ENCODE data around the gene ZNF282.
A peak's percentile ranks its signal among the peaks of the same experiment; 100 is the strongest.

Gene ZNF282

GRCh38 chr7:149172534-149172920 is 22.8 kb upstream of the ZNF282 start:
- DNase-seq (ENCODE audit: low read depth in 1 of 2, low spot score in 1 of 2) = no peak
- in situ Hi-C loops (cut with HindIII; ENCODE audit: low pct_unique_long_range_greater_than_20kb, low sequenced_read_pairs) = no loop called here
- no peak for TF ChIP-seq JUND (IDR thresholded peaks at IDR 0.05; ENCODE audit: low read depth)

DNA sequence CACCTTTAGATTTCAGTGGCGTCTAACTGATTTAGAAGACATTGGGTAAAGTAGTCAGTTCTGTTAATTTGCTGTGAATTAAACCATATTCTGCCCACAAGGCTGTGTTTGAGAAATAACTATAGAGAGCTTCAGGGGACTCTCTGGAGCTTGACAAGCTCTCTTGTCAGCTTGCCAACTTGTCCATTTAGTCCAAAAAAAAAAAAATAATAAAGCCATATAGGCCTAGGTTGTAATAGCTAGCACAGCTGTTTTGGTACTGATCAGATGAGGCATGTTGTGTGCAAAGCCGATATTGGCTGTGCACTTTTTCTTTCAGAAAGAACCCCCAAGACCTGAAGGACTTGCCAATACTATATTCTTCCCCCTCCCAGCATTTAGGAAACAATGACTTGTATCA is 20.2 kb upstream of the ZNF282 start:
- TF ChIP-seq JUND (IDR thresholded peaks at IDR 0.05; ENCODE audit: low read depth) = no peak
- in situ Hi-C loops (cut with HindIII; ENCODE audit: low pct_unique_long_range_greater_than_20kb, low sequenced_read_pairs) = no loop called here
- DNase-seq (ENCODE audit: low read depth in 1 of 2, low spot score in 1 of 2) = no peak

GRCh38 chr7:149179241-149179640 is 16.1 kb upstream of the ZNF282 start:
- in situ Hi-C loops (cut with HindIII; ENCODE audit: low pct_unique_long_range_greater_than_20kb, low sequenced_read_pairs) = no loop called here
- no peak for TF ChIP-seq JUND (IDR thresholded peaks at IDR 0.05; ENCODE audit: low read depth)
- no peak for DNase-seq (ENCODE audit: low read depth in 1 of 2, low spot score in 1 of 2)

- in situ Hi-C loops (cut with HindIII; ENCODE audit: low pct_unique_long_range_greater_than_20kb, low sequenced_read_pairs) = no loop called here
- TF ChIP-seq JUND (IDR thresholded peaks at IDR 0.05; ENCODE audit: low read depth) = no peak
- DNase-seq (ENCODE audit: low read depth in 1 of 2, low spot score in 1 of 2) = no peak
These were observed 14.5 kb upstream of the ZNF282 start for GRCh38 chr7:149180722-149181449.

DNA sequence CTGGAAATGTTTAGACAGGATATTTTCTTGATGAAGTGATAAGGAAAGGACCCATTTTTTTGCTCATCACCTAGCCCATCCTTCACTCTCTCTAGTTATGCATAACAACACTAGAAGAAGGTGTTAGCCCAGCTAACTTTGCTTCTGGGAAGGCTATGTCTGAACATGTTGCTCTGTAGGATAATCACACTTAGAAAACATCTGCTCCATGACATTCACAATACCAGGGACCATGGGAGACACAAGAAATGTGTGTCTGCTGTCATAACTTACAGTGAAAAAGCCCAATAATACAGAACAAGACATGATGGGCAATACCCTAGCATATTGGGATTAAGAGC is 13.9 kb upstream of the ZNF282 start:
- TF ChIP-seq JUND (IDR thresholded peaks at IDR 0.05; ENCODE audit: low read depth) = no peak
- in situ Hi-C loops (cut with HindIII; ENCODE audit: low pct_unique_long_range_greater_than_20kb, low sequenced_read_pairs) = no loop called here
- DNase-seq (ENCODE audit: low read depth in 1 of 2, low spot score in 1 of 2) = no peak

DNA sequence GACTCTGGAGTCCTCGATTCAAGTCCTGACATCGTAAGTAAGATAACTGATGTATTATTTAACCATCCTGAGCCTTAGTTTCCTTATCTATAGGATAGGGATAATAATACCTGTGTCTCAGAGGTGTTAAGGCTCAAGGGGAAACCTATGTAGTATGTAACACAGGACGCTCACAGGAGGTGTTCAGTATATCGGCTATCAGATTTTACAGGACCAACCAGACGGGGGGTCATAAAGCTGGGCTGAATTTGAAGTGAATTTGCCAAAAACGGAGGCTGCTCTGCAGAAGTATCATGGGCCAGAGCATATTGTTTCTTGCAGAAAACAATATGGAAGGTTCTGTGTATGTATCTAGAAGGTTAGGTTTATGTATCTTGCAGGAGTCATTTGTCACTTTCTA is 11.1 kb upstream of the ZNF282 start:
- in situ Hi-C loops (cut with HindIII; ENCODE audit: low pct_unique_long_range_greater_than_20kb, low sequenced_read_pairs) = no loop called here
- DNase-seq (ENCODE audit: low read depth in 1 of 2, low spot score in 1 of 2) = no peak
- no peak for TF ChIP-seq JUND (IDR thresholded peaks at IDR 0.05; ENCODE audit: low read depth)

DNA sequence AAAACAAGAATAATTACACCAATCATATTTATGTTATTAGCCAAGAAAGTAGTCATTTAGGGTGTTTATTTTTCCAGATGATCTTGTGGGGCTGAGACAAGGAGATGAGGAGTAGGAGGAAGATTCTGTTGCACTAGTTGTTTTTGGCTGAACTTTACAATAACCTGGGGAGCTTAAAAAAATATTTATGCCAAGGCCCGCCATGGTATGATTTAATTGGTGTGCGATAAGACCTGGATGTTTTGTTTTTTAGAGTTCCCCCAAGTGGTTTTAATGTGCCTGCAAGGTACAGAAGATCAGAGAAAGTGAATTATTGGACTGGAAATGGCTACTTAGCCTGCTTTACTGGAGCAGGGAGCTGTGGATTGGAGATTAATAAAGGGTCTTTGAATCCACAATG is 7.1 kb upstream of the ZNF282 start:
- DNase-seq (ENCODE audit: low read depth in 1 of 2, low spot score in 1 of 2) = no peak
- no peak for TF ChIP-seq JUND (IDR thresholded peaks at IDR 0.05; ENCODE audit: low read depth)
- in situ Hi-C loops (cut with HindIII; ENCODE audit: low pct_unique_long_range_greater_than_20kb, low sequenced_read_pairs) = no loop called here

- TF ChIP-seq JUND (IDR thresholded peaks at IDR 0.05; ENCODE audit: low read depth) = no peak
- no peak for DNase-seq (ENCODE audit: low read depth in 1 of 2, low spot score in 1 of 2)
- in situ Hi-C loops (cut with HindIII; ENCODE audit: low pct_unique_long_range_greater_than_20kb, low sequenced_read_pairs) = no loop called here
These were observed 6.6 kb upstream of the ZNF282 start for GRCh38 chr7:149188637-149189259.

DNA sequence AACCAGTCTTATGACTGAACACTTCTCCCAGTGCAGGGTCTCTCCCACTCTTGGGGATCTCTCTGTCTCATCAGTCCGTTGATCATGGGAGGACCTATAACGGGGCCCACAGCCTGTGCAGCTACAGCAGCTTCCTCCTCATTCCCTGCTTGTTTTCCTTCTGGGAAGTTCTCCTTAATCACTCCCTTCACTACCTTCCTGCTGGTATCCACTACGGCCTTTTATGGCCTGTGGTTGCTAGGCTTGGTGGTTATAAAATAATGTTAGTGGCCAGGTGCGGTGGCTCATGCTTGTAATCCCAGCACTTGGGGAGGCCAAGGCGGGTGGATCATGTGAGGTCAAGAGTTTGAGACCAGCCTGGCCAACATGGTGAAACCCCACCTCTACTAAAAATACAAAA is 3.5 kb upstream of the ZNF282 start:
- in situ Hi-C loops (cut with HindIII; ENCODE audit: low pct_unique_long_range_greater_than_20kb, low sequenced_read_pairs) = no loop called here

GRCh38 chr7:149194799-149195179 is 557 bp upstream of the ZNF282 start:
- DNase-seq (ENCODE audit: low read depth in 1 of 2, low spot score in 1 of 2) = no peak
- no peak for TF ChIP-seq JUND (IDR thresholded peaks at IDR 0.05; ENCODE audit: low read depth)
- in situ Hi-C loops (cut with HindIII; ENCODE audit: low pct_unique_long_range_greater_than_20kb, low sequenced_read_pairs) = no loop called here

More for the DNA sequence above, 3.5 kb upstream of the ZNF282 start:
- no peak for DNase-seq (ENCODE audit: low read depth in 1 of 2, low spot score in 1 of 2)
- no peak for TF ChIP-seq JUND (IDR thresholded peaks at IDR 0.05; ENCODE audit: low read depth)

- DNase-seq (ENCODE audit: low read depth in 1 of 2, low spot score in 1 of 2) = no peak
- in situ Hi-C loops (cut with HindIII; ENCODE audit: low pct_unique_long_range_greater_than_20kb, low sequenced_read_pairs) = no loop called here
- no peak for TF ChIP-seq JUND (IDR thresholded peaks at IDR 0.05; ENCODE audit: low read depth)
These were observed 882 bp downstream of the ZNF282 start for GRCh38 chr7:149196151-149196704.

GRCh38 chr7:149196705-149197171 is 1.4 kb downstream of the ZNF282 start:
- no peak for TF ChIP-seq JUND (IDR thresholded peaks at IDR 0.05; ENCODE audit: low read depth)
- in situ Hi-C loops (cut with HindIII; ENCODE audit: low pct_unique_long_range_greater_than_20kb, low sequenced_read_pairs) = no loop called here
- peak in 1 of 2 experiments; percentile 24 for DNase-seq (ENCODE audit: low read depth in 1 of 2, low spot score in 1 of 2)

GRCh38 chr7:149197675-149198074 is 2.3 kb downstream of the ZNF282 start:
- DNase-seq (ENCODE audit: low read depth in 1 of 2, low spot score in 1 of 2) = no peak
- in situ Hi-C loops (cut with HindIII; ENCODE audit: low pct_unique_long_range_greater_than_20kb, low sequenced_read_pairs) = no loop called here
- TF ChIP-seq JUND (IDR thresholded peaks at IDR 0.05; ENCODE audit: low read depth) = no peak

Data from T47D (cell line).